ENCODE data around the gene SUSD2. TPM values are rescaled to one million over a fixed set of nuclear protein-coding genes. Genes with fewer than 3 reads are reported as not detected.
A peak's percentile ranks its signal among the peaks of the same experiment; 100 is the strongest.

The SUSD2 gene
- 0.30 and 0.79 TPM in 2 replicates for total RNA-seq (2011; cell fraction: chromatin; rRNA removed; ENCODE audit: low replicate concordance)
- 0.39 and 0.50 TPM in 2 replicates for total RNA-seq (2011; cell fraction: nucleolus; rRNA removed)
- total RNA-seq (2011; cell fraction: nucleoplasm; rRNA removed): 0.22 and 0.31 TPM in 2 replicates
- not detected in 2 replicates for total RNA-seq (2014; rRNA removed)
- total RNA-seq (2014; rRNA removed; fragmentation: Illumina TruSeq; extraction: Trizol): not detected in 2 replicates
- total RNA-seq (2015; rRNA removed; fragmentation: Illumina TruSeq; extraction: Trizol): 0.07 and 0.08 TPM in 2 replicates
- 0.16 and 0.22 TPM in 2 replicates for total RNA-seq (2021)
- polyA plus RNA-seq (2011; rRNA removed): 0.03 TPM in 2 replicates
- 0.01 and 0.15 TPM in 2 replicates for polyA plus RNA-seq (2011; cell fraction: cytosol; rRNA removed)
- polyA plus RNA-seq (2011; cell fraction: nucleus; rRNA removed): 0.14 and 0.54 TPM in 2 replicates
- 0.08 and 0.10 TPM in 2 replicates for polyA plus RNA-seq (2012)
- polyA plus RNA-seq (2014; fragmentation: Illumina TruSeq; extraction: Trizol): 0.04 TPM in 1 of 2 replicates, not detected in the other
- not detected for polyA plus RNA-seq (2014; fragmentation: Nextera tagmentation; extraction: Ambion mirVana)
- 0.01 TPM in 1 of 2 replicates, not detected in the other for polyA plus RNA-seq (2014; rRNA removed)
- not detected in 2 replicates for polyA minus RNA-seq (2011; rRNA and poly(A)+ RNA removed)
- polyA minus RNA-seq (2011; cell fraction: cytosol; rRNA and poly(A)+ RNA removed): not detected in 2 replicates
- 0.11 and 0.13 TPM in 2 replicates for polyA minus RNA-seq (2011; cell fraction: nucleus; rRNA and poly(A)+ RNA removed)
- percentile 17 among the genes with signal in this experiment for Bru-seq, nascent RNA
- percentile 15 among the genes with signal in this experiment for BruChase-seq, experiment 1, labeled RNA remaining after a 2-hour chase
- BruChase-seq, experiment 2, labeled RNA remaining after a 6-hour chase: percentile 27 among the genes with signal in this experiment
- long read RNA-seq, experiment 1: 0 reads
- long read RNA-seq, experiment 2: 0 reads
- long read RNA-seq, experiment 3: 0 reads

- Histone ChIP-seq H3K79me2 (ENCODE audit: control insufficient read depth, insufficient read depth, low read length) (no peaks in the 10 kb centered on the region), H3K4me2 (ENCODE audit: insufficient read depth, low read length) (no peak within 1 kb of the TSS), H4K20me1 (replicated peaks; ENCODE audit: control insufficient read depth, insufficient read depth, low read length) (0 out of 2 replicates have a peak, but pooled peaks cover 6% of the 10 kb centered on the region), H3K27ac (ENCODE audit: extremely low read depth, low read depth, low read length) (no peak within 1 kb of the TSS), H3K9ac (ENCODE audit: insufficient read depth in 1 of 2, low read depth in 2 of 2, low read length in 2 of 2) (peak within 1 kb of the TSS in 1 of 2 experiments; percentile 78; a peak in 2 of 4 replicates), H3K9me1 (ENCODE audit: control insufficient read depth, insufficient read depth, low read length) (no peaks in the 10 kb centered on the region), H2AFZ (ENCODE audit: low read depth, low read length) (no peak within 1 kb of the TSS), H3K27me3 (ENCODE audit: control insufficient read depth in 2 of 2, insufficient read depth in 2 of 2, low read length in 2 of 2) (peaks cover 2 to 14% of the 10 kb centered on the region in 2 experiments; a peak in 2 of 5 replicates), H3K4me1 (replicated peaks in 1 of 2; ENCODE audit: control insufficient read depth in 2 of 2, insufficient read depth in 2 of 2, low read length in 2 of 2) (peaks cover 0 to 41% of the 10 kb centered on the region in 2 experiments; a peak in 2 of 5 replicates), H3K36me3 (ENCODE audit: control insufficient read depth, insufficient read depth, low read length) (peaks cover 7% of the 10 kb centered on the region; the same call in 1 of the 3 replicates), H3K4me3 (no peak within 1 kb of the TSS), H3K9me3 (replicated peaks; ENCODE audit: control insufficient read depth, insufficient read depth, low read depth, low read length) (no peaks in the 10 kb centered on the region)
- TF ChIP-seq POLR2AphosphoS2 (IDR thresholded peaks at IDR 0.05; ENCODE audit: low read length): no peak
- TF ChIP-seq VEZF1 (CRISPR knock-in tag; IDR thresholded peaks at IDR 0.05): peak; percentile 21; the same call in 1 of the 2 replicates
- peak; percentile 56 for TF ChIP-seq POLR2G (IDR thresholded peaks at IDR 0.05; ENCODE audit: low read depth, low read length)
- 35% methylated on average over 17 of the region's 35 CpGs for WGBS (ENCODE audit: insufficient coverage, low coverage, missing lambda C conversion rate)
- no TSS peak for BruUV-seq (replicated peaks)
- intact Hi-C loops (cut with micrococcal nuclease) (loop anchor here (10.0 kb wide), 2 partner anchors 227 to 343 kb away; no protein-coding TSS in a partner anchor), in situ Hi-C loops (cut with MboI) (no loop called here)
- peak; percentile 84 for ATAC-seq
- FAIRE-seq: no peak
- CTCF ChIA-PET (ENCODE audit: low intra/inter-chr PET ratio): no interaction called here
- peak; percentile 34 to 58 (median 46) for DNase-seq (ENCODE audit: extremely low read depth in 1 of 4, low spot score in 3 of 4)
- POLR2A ChIA-PET: interaction anchor here (0.8 kb wide), 1 partner anchor 370 kb away, joined by 5 read pairs; no protein-coding TSS in a partner anchor
Measured at GRCh38 chr22:24181088-24181995, at the start of gene SUSD2. SUSD2 (plus strand) TSS chr22:24181487; CDS start chr22:24181520, 33 bp downstream.
